Left renal cortex interstitium (tissue), 4 donors: ENCODE results near the gene GPN2. TPM values are rescaled to one million over a fixed set of nuclear protein-coding genes. Genes with fewer than 3 reads are reported as not detected.
"Not testable (repeated sequence)": the region's sequence is repeated elsewhere in the genome, so short reads cannot be mapped to it uniquely, and the experiment has no call there.

ENCODE experiments used
- DNase-seq, 4 donors: peaks; one replicate each; pipeline ENCODE4 v3.0.0-alpha.2; 2013; ENCODE audit warnings: low read depth in 4 of 4, low spot score in 2 of 4, missing footprints in 1 of 4
- polyA plus RNA-seq, 4 donors: library from polyadenylated mRNA; unstranded; fragments of 120-200 nt; gene quantifications; one replicate each; pipeline ENCODE4 v1.2.1, GENCODE V29; 2013; ENCODE audit not compliant: insufficient read length in 4 of 4

The GPN2 gene
- polyA plus RNA-seq, 4 donors, result 28.2 to 35.7 (median 33.7) TPM

GRCh38 chr1:26837665-26838064, 52.4 kb downstream of the GPN2 start:
- not testable (repeated sequence) for DNase-seq

- no peak for DNase-seq
Observed at GRCh38 chr1:26833432-26834405, 56.4 kb downstream of the GPN2 start.

GRCh38 chr1:26832249-26832960, 57.7 kb downstream of the GPN2 start:
- DNase-seq, result no peak

- no peak for DNase-seq
Observed at GRCh38 chr1:26831546-26832248, 58.4 kb downstream of the GPN2 start.

GRCh38 chr1:26831059-26831458, 59.0 kb downstream of the GPN2 start:
- DNase-seq, result no peak

GRCh38 chr1:26829184-26829911, 60.7 kb downstream of the GPN2 start:
- no peak for DNase-seq

GRCh38 chr1:26828411-26828991, 61.6 kb downstream of the GPN2 start:
- DNase-seq, result no peak

GRCh38 chr1:26827663-26828062, 62.4 kb downstream of the GPN2 start:
- peak in 2 of 4 donors; percentile 28 to 38 for DNase-seq

- no peak for DNase-seq
Observed at GRCh38 chr1:26827106-26827604, 62.9 kb downstream of the GPN2 start.

- DNase-seq, result peak in 3 of 4 donors; percentile 40 to 47 (median 47)
Observed at GRCh38 chr1:26826261-26827105, 63.6 kb downstream of the GPN2 start, which contains the start of gene ZDHHC18. Gene ZDHHC18, plus strand, starts transcription at chr1:26826688. Its CDS starts 117 bp downstream, at chr1:26826805.

Other genes starting within 250 kb of the GPN2 start
- 100 to 1,000 TPM in 2 of 4 donors, 10 to 100 TPM in 2; 79.0 to 142 (median 92.1) TPM for gene ARID1A, start 194.3 kb downstream of the GPN2 start, polyA plus RNA-seq
- gene PIGV, start 102.3 kb downstream of the GPN2 start, polyA plus RNA-seq, result 10 to 100 TPM; 16.8 to 19.6 (median 17.6) TPM
- gene ZDHHC18, start 63.6 kb downstream of the GPN2 start, polyA plus RNA-seq, result 10 to 100 TPM; 20.0 to 29.3 (median 21.3) TPM
- 1 to 10 TPM in 1 of 4 donors, under 1 TPM in 3; 0.41 to 1.1 (median 0.56) TPM for gene SFN, start 27.1 kb downstream of the GPN2 start, polyA plus RNA-seq
- 10 to 100 TPM; 15.1 to 17.0 (median 16.0) TPM for gene GPATCH3, start 10.2 kb upstream of the GPN2 start, polyA plus RNA-seq
- 1 to 10 TPM; 1.1 to 1.9 (median 1.5) TPM for gene NR0B2, start 23.7 kb upstream of the GPN2 start, polyA plus RNA-seq
- gene NUDC, start 31.5 kb upstream of the GPN2 start, polyA plus RNA-seq, result 10 to 100 TPM; 81.4 to 98.6 (median 94.9) TPM
- gene KDF1, start 70.2 kb upstream of the GPN2 start, polyA plus RNA-seq, result 10 to 100 TPM in 2 of 4 donors, 1 to 10 TPM in 2; 8.8 to 11.7 (median 10.3) TPM
- 1 to 10 TPM; 5.6 to 8.2 (median 7.0) TPM for gene TRNP1, start 103.4 kb upstream of the GPN2 start, polyA plus RNA-seq
- gene TENT5B, start 122.6 kb upstream of the GPN2 start, polyA plus RNA-seq, result 1 to 10 TPM; 1.0 to 1.5 (median 1.3) TPM